GM12878 (cell line): ENCODE data around the gene EYS. TPM values are rescaled to one million over a fixed set of nuclear protein-coding genes. Genes with fewer than 3 reads are reported as not detected.

Experiments used
- ATAC-seq: fragments of 200-7000 bp; cut with Tn5 transposase; 3 replicates; pipeline ENCODE4 v1.9.1; 2020; ENCODE audit warnings: mild to moderate bottlenecking, moderate library complexity
- BruUV-seq: library from RNA; stranded (reverse); fragments of 400-500 nt; replicated peaks from 2 replicates; lab custom pipeline; 2021; lab: Mats Ljungman, UMichigan
- CTCF ChIA-PET: fragments of 300-600 bp; sonication (Branson Sonifier 250); formaldehyde crosslinking; extraction: SDS; loops from one replicate; lab custom pipeline; 2021; ENCODE audit warnings: inconsistent platforms; lab: Yijun Ruan, JAX
- POLR2A ChIA-PET: fragments of 350-600 bp; formaldehyde crosslinking; extraction: SDS; loops from one replicate; lab custom pipeline; 2021; ENCODE audit warnings: inconsistent platforms; lab: Charles Lee
- RAD21 ChIA-PET: fragments of 300-600 bp; sonication (Branson Sonifier 250); formaldehyde crosslinking; loops from one replicate; lab custom pipeline; 2023; ENCODE audit warnings: antibody characterized with exemption; ENCODE audit not compliant: unreplicated experiment; lab: Charles Lee
- SMC1A ChIA-PET: fragments of 300-600 bp; sonication (Branson Sonifier 250); formaldehyde crosslinking; loops from one replicate; lab custom pipeline; 2023; ENCODE audit not compliant: unreplicated experiment, uncharacterized antibody; lab: Charles Lee
- DNase-seq: peaks from one replicate; pipeline ENCODE4 v3.0.0-alpha.2; 2011; ENCODE audit warnings: low read depth, low spot score
- FAIRE-seq: peaks from 3 replicates; lab custom pipeline; 2011; peaks lifted over from hg19 to GRCh38; lab: Jason Lieb, UNC
- H2AFZ ChIP-seq: 2 replicates; pipeline ENCODE4 v1.6.0; 2011; ENCODE audit warnings: low read depth, low read length, control low read depth; ENCODE audit not compliant: control insufficient read depth
- H3K27ac ChIP-seq: 2 replicates; pipeline ENCODE4 v1.5.1; 2011; ENCODE audit warnings: control low read depth; ENCODE audit not compliant: control insufficient read depth, insufficient read depth
- H3K27me3 ChIP-seq, 2 experiments: replicated peaks in 1 of 2; 2 replicates each; pipeline versions ENCODE4 v1.6.0 to v1.6.1; 2011; ENCODE audit warnings: low read length in 1 of 2; ENCODE audit not compliant: control insufficient read depth in 2 of 2, insufficient read depth in 2 of 2
- H3K36me3 ChIP-seq, 2 experiments: 2 replicates each; pipeline ENCODE4 v1.5.1; 2011; ENCODE audit warnings: low read length in 1 of 2; ENCODE audit not compliant: control insufficient read depth in 2 of 2, insufficient read depth in 2 of 2
- H3K4me1 ChIP-seq: 2 replicates; pipeline ENCODE4 v1.6.1; 2011; ENCODE audit warnings: mild to moderate bottlenecking, low read length, moderate library complexity, mixed read lengths; ENCODE audit not compliant: control insufficient read depth, insufficient read depth
- H3K4me2 ChIP-seq: 2 replicates; pipeline ENCODE4 v1.6.0; 2011; ENCODE audit warnings: control low read depth; ENCODE audit not compliant: control insufficient read depth, insufficient read depth
- H3K4me3 ChIP-seq: fragments of 200-600 bp; sonication (generic); 2 replicates; pipeline ENCODE4 v1.5.1; 2016
- H3K79me2 ChIP-seq: 2 replicates; pipeline ENCODE4 v1.6.0; 2011; ENCODE audit warnings: low read length; ENCODE audit not compliant: control insufficient read depth, insufficient read depth
- H3K9ac ChIP-seq: 2 replicates; pipeline ENCODE4 v1.8.0; 2011; ENCODE audit warnings: low read length, control low read depth, mixed read lengths; ENCODE audit not compliant: control insufficient read depth, insufficient read depth
- H3K9me3 ChIP-seq: replicated peaks from 3 replicates; pipeline ENCODE4 v1.5.1; 2011; ENCODE audit warnings: mild to moderate bottlenecking, low read length; ENCODE audit not compliant: control insufficient read depth, insufficient read depth
- H4K20me1 ChIP-seq: 2 replicates; pipeline ENCODE4 v1.6.0; 2011; ENCODE audit not compliant: control insufficient read depth, insufficient read depth
- BCL11A ChIP-seq: IDR thresholded peaks from 2 replicates; pipeline ENCODE4 v1.6.1; 2011; ENCODE audit warnings: low read depth, low read length
- BMI1 ChIP-seq: fragments of 450-650 bp; IDR thresholded peaks from 2 replicates; pipeline ENCODE4 v1.6.1; 2016; ENCODE audit warnings: mild to moderate bottlenecking, moderate library complexity, borderline replicate concordance
- CBX5 ChIP-seq: sonication (generic); IDR thresholded peaks from 2 replicates; pipeline ENCODE4 v1.6.1; 2016; ENCODE audit warnings: low read depth, moderate library complexity, mild to moderate bottlenecking, inconsistent platforms
- EED ChIP-seq: sonication (generic); IDR thresholded peaks from 2 replicates; pipeline ENCODE4 v1.6.1; 2016; ENCODE audit warnings: antibody characterized with exemption, low read depth
- ESRRA ChIP-seq: IDR thresholded peaks from 2 replicates; pipeline ENCODE4 v1.6.1; 2012; ENCODE audit warnings: mild to moderate bottlenecking, low read length, improper control_type of control experiment
- HDAC2 ChIP-seq: fragments of 200-600 bp; sonication (generic); IDR thresholded peaks from 2 replicates; pipeline ENCODE4 v1.6.1; 2017
- IKZF1 ChIP-seq: fragments of 450-650 bp; conservative IDR thresholded peaks from 2 replicates; pipeline ENCODE4 v1.6.1; 2017; ENCODE audit warnings: antibody characterized with exemption, mild to moderate bottlenecking
- IKZF2 ChIP-seq, 2 experiments: fragments of 450-650 bp; IDR thresholded peaks; 2 replicates each; pipeline ENCODE4 v1.6.1; 2017; ENCODE audit warnings: mild to moderate bottlenecking in 2 of 2, moderate library complexity in 2 of 2
- NR2F1 ChIP-seq: fragments of 450-650 bp; conservative IDR thresholded peaks from 2 replicates; pipeline ENCODE4 v1.6.1; 2017; ENCODE audit warnings: mild to moderate bottlenecking
- POLR2AphosphoS2 ChIP-seq: IDR thresholded peaks from 2 replicates; pipeline ENCODE4 v1.6.1; 2011; ENCODE audit warnings: low read depth, mild to moderate bottlenecking, low read length, improper control_type of control experiment, moderate library complexity
- RCOR1 ChIP-seq: conservative IDR thresholded peaks from 2 replicates; pipeline ENCODE4 v1.6.1; 2012; ENCODE audit warnings: low read depth, low read length, improper control_type of control experiment
- RUNX3 ChIP-seq: IDR thresholded peaks from 2 replicates; pipeline ENCODE4 v1.6.1; 2012; ENCODE audit warnings: low read length, inconsistent platforms
- SPI1 ChIP-seq: IDR thresholded peaks from 2 replicates; pipeline ENCODE4 v1.6.1; 2011; ENCODE audit warnings: low read depth, mild to moderate bottlenecking, low read length, moderate library complexity, borderline replicate concordance; ENCODE audit not compliant: insufficient read depth
- ZBTB33 ChIP-seq: fragments of 450-650 bp; IDR thresholded peaks from 2 replicates; pipeline ENCODE4 v1.6.1; 2017; ENCODE audit warnings: mild to moderate bottlenecking
- WGBS: methylation state at CpG from one replicate; pipeline ENCODE4 v1.1.6; 2016; ENCODE audit warnings: low lambda C conversion rate; ENCODE audit not compliant: insufficient replicate concordance, insufficient coverage; ENCODE audit errors: missing lambda C conversion rate; 5-methylcytosine and 5-hydroxymethylcytosine counted together
- in situ Hi-C: fragments of 300-500 bp; cut with MboI; formaldehyde crosslinking; loops from 9 replicates; pipeline ENCODE4 v1.14.3; 2018; ENCODE audit warnings: mixed read lengths
- intact Hi-C: fragments of 100-400 bp; cut with micrococcal nuclease; formaldehyde crosslinking; loops from one replicate; pipeline ENCODE4 v1.14.2; 2022; ENCODE audit not compliant: unreplicated experiment
- polyA plus RNA-seq, 11 experiments: library from polyadenylated mRNA; depleted of rRNA in 4 of 11; unstranded in 6 of 11; stranded (reverse) in 5 of 11; fragments of >200 nt; fragmentation: Nextera tagmentation in 4 of 11; fragmentation: Illumina TruSeq in 1 of 11; extraction: Ambion mirVana in 4 of 11; extraction: Trizol in 1 of 11; gene quantifications; 1 replicate in 1 of 11; 2 replicates in 10 of 11; pipeline versions ENCODE4 v1.2.1 to v1.2.3, GENCODE V29; 2011 to 2016; ENCODE audit warnings: inconsistent platforms in 2 of 11, missing spikeins in 2 of 11, low read depth in 1 of 11
- total RNA-seq, 4 experiments: library from RNA; depleted of rRNA in 3 of 4; stranded (reverse); fragments of >200 nt in 3 of 4; fragmentation: Illumina TruSeq in 1 of 4; extraction: Trizol in 1 of 4; gene quantifications; 2 replicates each; pipeline versions ENCODE4 v1.2.1 to v1.2.3, GENCODE V29; 2013 to 2021

Gene EYS
- total and polyA plus RNA-seq, 10 of the 15 experiments (the other 5 are each of a cell fraction or from before 2014, with no cell fraction given): under 0.01 to 0.14 (median 0.02) TPM; not detected in 1

GRCh38 chr6:64847396-64847795 is 859.6 kb downstream of the EYS start:
- ChIA-PET CTCF (no interaction called here), RAD21 (no interaction called here)
- TF ChIP-seq ZBTB33: no peak
- TF ChIP-seq CBX5: no peak
- no peak for TF ChIP-seq EED
- TF ChIP-seq BCL11A: no peak
- TF ChIP-seq HDAC2: no peak
- TF ChIP-seq RCOR1: no peak
- TF ChIP-seq IKZF2 (IDR thresholded peaks at IDR 0.05): no peak
- no peak for TF ChIP-seq NR2F1
- TF ChIP-seq IKZF1: no peak
- no peak for TF ChIP-seq POLR2AphosphoS2
- no peak for TF ChIP-seq RUNX3
- no peak for TF ChIP-seq ESRRA
- no peak for TF ChIP-seq SPI1
- TF ChIP-seq BMI1: no peak

More at GRCh38 chr6:64847396-64847795, 859.6 kb downstream of the EYS start:
- DNase-seq (no peak), FAIRE-seq (no peak), ATAC-seq (no peak)
- Histone ChIP-seq H3K9me3 (no peaks in the 10 kb centered on the region), H3K79me2 (no peaks in the 10 kb centered on the region), H3K9ac (no peak overlapping the region), H3K27me3 (no peaks in the 10 kb centered on the region), H2AFZ (no peak overlapping the region), H3K4me2 (no peak overlapping the region), H3K4me3 (no peak overlapping the region), H3K36me3 (no peaks in the 10 kb centered on the region), H3K4me1 (no peaks in the 10 kb centered on the region), H3K27ac (no peak overlapping the region), H4K20me1 (no peaks in the 10 kb centered on the region)
- 0% methylated on average over 1 of the region's 1 CpG for WGBS
- SMC1A ChIA-PET: no interaction called here
- no TSS peak for BruUV-seq
- in situ Hi-C loops: no loop called here
- POLR2A ChIA-PET: no interaction called here
- intact Hi-C loops: no loop called here
